ENCODE measurements around the gene AFTPH. TPM values are rescaled to one million over a fixed set of nuclear protein-coding genes. Genes with fewer than 3 reads are reported as not detected.

The AFTPH gene
- total RNA-seq, 1 donor from 2014 or later: 58.0 TPM

- Histone ChIP-seq H3K27me3 (no peaks in the 10 kb centered on the region), H3K9me3 (no peaks in the 10 kb centered on the region), H3K36me3 (peaks cover 14 to 34% of the 10 kb centered on the region in 2 donors), H3K4me3 (no peak overlapping the region), H3K27ac (no peak overlapping the region), H3K4me1 (peaks cover 0 to 11% of the 10 kb centered on the region in 2 donors)
- no peak for TF ChIP-seq CTCF (IDR thresholded peaks at IDR 0.05)
- intact Hi-C loops (cut with DNase I): loop anchor here (5.0 kb wide), 1 partner anchor 174 kb away; no protein-coding TSS in a partner anchor
- DNase-seq (ENCODE audit: low spot score in 2 of 2): no peak
Measured at GRCh38 chr2:64593035-64593655, 69.0 kb downstream of the AFTPH start.

- Histone ChIP-seq H3K36me3 (peaks cover 14 to 24% of the 10 kb centered on the region in 2 donors), H3K27ac (peak overlapping the region in 1 of 2 donors; percentile 14), H3K27me3 (no peaks in the 10 kb centered on the region), H3K4me1 (peaks cover 0 to 11% of the 10 kb centered on the region in 2 donors), H3K4me3 (no peak overlapping the region), H3K9me3 (no peaks in the 10 kb centered on the region)
- intact Hi-C loops (cut with DNase I): loop anchor here (5.0 kb wide), 1 partner anchor 173 kb away; no protein-coding TSS in a partner anchor
- TF ChIP-seq CTCF (IDR thresholded peaks at IDR 0.05): no peak
- no peak for DNase-seq (ENCODE audit: low spot score in 2 of 2)
Measured at GRCh38 chr2:64594226-64594989, 70.3 kb downstream of the AFTPH start.

- intact Hi-C loops (cut with DNase I): no loop called here
- peak overlapping the region; percentile 14 to 43 for H3K27ac ChIP-seq
- DNase-seq (ENCODE audit: low spot score in 2 of 2): no peak
Measured at GRCh38 chr2:64595397-64596176, 71.5 kb downstream of the AFTPH start.

GRCh38 chr2:64598226-64598625, 74.1 kb downstream of the AFTPH start:
- no peaks in the 10 kb centered on the region for H3K27me3 ChIP-seq
- intact Hi-C loops (cut with DNase I): no loop called here
- no peak overlapping the region for H3K4me3 ChIP-seq
- no peaks in the 10 kb centered on the region for H3K36me3 ChIP-seq
- no peak overlapping the region for H3K27ac ChIP-seq
- TF ChIP-seq CTCF (IDR thresholded peaks at IDR 0.05): no peak
- no peaks in the 10 kb centered on the region for H3K9me3 ChIP-seq
- peaks cover 0 to 11% of the 10 kb centered on the region in 2 donors for H3K4me1 ChIP-seq
- no peak for DNase-seq (ENCODE audit: low spot score in 2 of 2)

More at GRCh38 chr2:64595397-64596176, 71.5 kb downstream of the AFTPH start:
- Histone ChIP-seq H3K4me1 (peaks cover 0 to 11% of the 10 kb centered on the region in 2 donors), H3K9me3 (no peaks in the 10 kb centered on the region), H3K36me3 (peaks cover 12 to 16% of the 10 kb centered on the region in 2 donors), H3K4me3 (no peak overlapping the region), H3K27me3 (no peaks in the 10 kb centered on the region)
- TF ChIP-seq CTCF (IDR thresholded peaks at IDR 0.05): peak in 1 of 3 experiments; percentile 32

- no peak for DNase-seq (ENCODE audit: low spot score in 2 of 2)
- no peak for TF ChIP-seq CTCF (IDR thresholded peaks at IDR 0.05)
- Histone ChIP-seq H3K4me1 (peaks cover 0 to 11% of the 10 kb centered on the region in 2 donors), H3K9me3 (no peaks in the 10 kb centered on the region), H3K36me3 (no peaks in the 10 kb centered on the region), H3K4me3 (no peak overlapping the region), H3K27ac (no peak overlapping the region), H3K27me3 (no peaks in the 10 kb centered on the region)
- intact Hi-C loops (cut with DNase I): no loop called here
Measured at GRCh38 chr2:64599469-64599868, 75.3 kb downstream of the AFTPH start.
